HG02678 (cell line): Measurements from ENCODE around the gene MRPL12.

Source experiments
- ATAC-seq: cut with Tn5 transposase; IDR thresholded peaks from one replicate; pipeline ENCODE4 v1.9.1; 2021; ENCODE audit warnings: mild to moderate bottlenecking, moderate library complexity; ENCODE audit not compliant: unreplicated experiment

MRPL12 gene

GRCh38 chr17:81715107-81715871, 12.1 kb downstream of the MRPL12 start:
- no peak for ATAC-seq

GRCh38 chr17:81715872-81716673, 12.9 kb downstream of the MRPL12 start:
- ATAC-seq: no peak

DNA sequence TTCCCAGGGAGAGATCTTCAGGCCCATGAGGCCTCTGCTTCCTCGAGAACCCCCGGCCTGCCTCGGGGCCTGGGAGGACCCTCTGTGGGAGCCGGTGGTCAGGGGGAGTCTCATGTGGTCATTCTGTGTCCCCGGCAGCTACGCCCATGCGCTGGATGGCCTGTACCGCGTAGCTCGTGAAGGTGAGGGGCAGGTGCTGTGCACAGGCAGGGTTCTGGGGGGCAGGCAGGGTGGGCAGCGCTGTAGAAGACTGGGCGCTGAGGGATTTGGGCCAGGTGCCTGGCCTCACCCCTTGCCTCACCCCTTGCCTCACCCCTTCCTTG, 13.5 kb downstream of the MRPL12 start:
- ATAC-seq: no peak

DNA sequence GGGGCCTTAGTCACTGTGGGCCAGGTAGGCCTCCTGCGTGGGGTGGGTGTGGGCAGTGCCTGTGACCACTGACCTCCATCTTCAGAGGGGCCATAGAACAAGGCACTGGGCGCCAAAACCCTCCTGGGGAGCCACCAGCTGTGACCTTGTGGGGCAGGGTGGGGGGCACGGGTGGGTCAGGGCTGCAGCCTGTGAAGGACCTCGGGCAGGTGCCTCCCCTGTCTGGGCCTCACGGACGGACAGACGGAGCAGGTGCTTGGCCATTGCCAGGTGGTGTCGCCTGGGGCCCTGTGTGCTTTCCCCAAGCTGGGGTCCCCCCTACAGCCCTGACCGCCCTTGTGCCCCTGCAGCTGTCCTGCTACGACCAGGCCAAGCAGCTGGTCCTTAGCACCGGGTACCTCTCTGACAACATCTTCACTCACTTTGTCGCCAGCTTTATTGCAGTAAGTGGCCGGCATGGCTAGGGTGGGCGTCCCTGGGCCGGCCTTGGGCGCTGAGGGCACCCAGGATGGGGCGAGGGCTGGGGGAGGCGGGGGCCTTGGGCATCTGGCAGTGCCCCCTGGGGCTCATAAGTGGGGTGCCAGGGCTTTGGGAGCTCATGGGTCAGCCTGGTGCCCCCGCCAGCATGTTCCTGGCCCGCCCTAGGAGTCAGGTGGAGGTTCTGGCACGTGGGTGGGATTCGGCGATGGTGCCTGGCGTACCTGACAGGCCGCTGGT, 14.0 kb downstream of the MRPL12 start:
- no peak for ATAC-seq

GRCh38 chr17:81717766-81718089, 14.6 kb downstream of the MRPL12 start:
- ATAC-seq: no peak

DNA sequence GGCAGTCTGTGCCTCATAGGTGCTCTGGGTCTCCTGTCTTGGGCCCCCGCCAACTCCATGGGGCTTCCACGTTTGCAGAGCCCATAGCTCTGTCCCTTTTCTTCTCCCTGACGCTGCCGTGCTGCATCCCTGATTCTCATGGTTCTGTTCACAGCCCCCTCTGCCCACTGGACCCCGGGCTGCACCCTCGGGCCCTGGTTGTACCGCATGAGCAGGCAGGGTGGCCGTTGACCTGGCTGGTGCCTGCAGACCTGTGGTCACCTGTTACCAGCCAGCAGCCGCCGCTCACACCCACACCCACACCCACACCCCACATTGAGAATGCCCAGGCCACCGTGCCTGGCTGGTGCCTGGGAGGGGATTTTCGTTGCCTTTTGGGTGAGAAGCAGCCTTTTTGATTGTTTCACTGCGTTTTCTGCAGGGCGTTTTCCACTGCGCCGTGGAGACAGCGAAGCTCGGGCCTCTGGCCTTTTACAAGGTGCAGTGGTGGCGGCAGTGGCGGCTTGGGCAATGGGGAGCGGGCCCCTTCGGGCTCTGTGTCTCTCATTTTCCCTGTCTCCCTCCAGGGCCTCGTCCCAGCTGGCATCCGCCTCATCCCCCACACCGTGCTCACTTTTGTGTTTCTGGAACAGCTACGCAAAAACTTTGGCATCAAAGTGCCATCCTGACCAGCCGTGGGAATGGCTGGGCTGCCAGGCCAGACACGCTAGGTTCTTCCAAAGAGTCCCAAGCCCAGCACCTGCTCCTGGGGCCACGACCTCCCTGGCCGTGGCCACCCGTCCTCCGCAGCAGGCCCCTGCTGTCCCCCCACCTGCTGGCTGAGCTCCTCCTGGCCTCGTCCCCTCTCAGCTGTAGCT, 16.5 kb downstream of the MRPL12 start:
- ATAC-seq: no peak

- ATAC-seq: no peak
Measured at GRCh38 chr17:81720267-81721071, 17.3 kb downstream of the MRPL12 start.

- ATAC-seq: no peak
Measured at GRCh38 chr17:81722184-81723120, 19.3 kb downstream of the MRPL12 start.

DNA sequence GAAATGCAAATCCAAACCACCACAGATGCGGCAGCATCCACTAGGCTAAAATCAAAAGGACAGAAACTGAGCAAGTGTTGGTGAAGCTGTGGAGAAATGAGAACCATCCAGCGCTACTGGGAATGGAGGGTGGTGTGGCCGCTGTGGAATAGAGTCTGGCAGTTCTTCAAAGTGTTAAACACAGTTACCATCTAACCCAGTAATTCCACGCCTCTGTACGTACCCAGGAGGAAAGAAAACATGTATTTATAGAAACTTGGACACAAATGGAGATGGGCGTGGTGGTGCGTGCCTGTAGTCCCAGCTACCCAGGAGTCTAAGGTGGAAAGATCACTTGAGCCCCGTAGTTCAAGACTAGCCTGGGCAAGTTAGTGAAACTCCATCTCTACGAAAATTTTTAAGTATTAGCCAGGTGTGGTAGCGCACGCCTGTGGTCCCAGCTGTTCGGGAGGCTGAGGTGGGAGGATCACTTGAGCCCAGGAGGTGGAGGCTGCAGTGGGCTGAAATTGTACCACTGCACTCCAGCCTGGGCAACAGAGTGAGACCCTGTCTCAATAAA, 20.6 kb downstream of the MRPL12 start:
- no peak for ATAC-seq

- no peak for ATAC-seq
Measured at GRCh38 chr17:81725439-81725838, 22.3 kb downstream of the MRPL12 start.

- ATAC-seq: no peak
Measured at GRCh38 chr17:81726004-81726403, 22.8 kb downstream of the MRPL12 start.

DNA sequence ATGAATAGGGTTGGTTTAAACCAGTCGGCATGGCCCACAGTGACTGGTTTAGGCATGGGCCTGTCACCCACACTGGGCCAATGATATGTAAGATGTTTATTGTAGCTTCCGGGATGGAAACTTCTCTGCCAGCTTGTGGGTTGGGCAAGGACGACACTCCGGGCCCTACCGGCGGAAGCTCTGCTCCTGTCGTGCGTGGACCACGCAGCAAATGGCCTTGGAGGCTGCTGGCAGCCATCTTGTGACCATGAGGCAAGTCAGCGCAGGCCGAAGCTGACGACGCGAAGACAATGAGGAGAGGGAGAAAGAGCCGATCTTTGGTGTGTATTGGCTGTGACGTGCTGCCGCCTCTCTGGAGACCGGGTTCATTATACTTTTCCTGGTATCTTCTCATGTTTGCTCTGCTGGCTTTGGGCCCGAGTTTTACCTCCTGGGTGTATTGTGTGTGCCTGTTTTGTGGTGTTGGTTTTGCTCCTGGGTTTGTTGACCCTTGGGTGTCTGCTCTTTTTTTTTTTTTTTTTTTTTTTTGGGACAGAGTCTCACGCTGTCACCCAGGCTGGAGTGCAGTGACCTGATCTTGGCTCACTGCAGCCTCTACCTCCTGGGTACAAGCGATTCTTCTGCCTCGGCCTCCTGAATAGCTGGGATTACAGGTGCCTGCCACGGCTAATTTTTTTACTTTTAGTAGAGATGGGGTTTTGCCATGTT, 24.3 kb downstream of the MRPL12 start:
- ATAC-seq: no peak

DNA sequence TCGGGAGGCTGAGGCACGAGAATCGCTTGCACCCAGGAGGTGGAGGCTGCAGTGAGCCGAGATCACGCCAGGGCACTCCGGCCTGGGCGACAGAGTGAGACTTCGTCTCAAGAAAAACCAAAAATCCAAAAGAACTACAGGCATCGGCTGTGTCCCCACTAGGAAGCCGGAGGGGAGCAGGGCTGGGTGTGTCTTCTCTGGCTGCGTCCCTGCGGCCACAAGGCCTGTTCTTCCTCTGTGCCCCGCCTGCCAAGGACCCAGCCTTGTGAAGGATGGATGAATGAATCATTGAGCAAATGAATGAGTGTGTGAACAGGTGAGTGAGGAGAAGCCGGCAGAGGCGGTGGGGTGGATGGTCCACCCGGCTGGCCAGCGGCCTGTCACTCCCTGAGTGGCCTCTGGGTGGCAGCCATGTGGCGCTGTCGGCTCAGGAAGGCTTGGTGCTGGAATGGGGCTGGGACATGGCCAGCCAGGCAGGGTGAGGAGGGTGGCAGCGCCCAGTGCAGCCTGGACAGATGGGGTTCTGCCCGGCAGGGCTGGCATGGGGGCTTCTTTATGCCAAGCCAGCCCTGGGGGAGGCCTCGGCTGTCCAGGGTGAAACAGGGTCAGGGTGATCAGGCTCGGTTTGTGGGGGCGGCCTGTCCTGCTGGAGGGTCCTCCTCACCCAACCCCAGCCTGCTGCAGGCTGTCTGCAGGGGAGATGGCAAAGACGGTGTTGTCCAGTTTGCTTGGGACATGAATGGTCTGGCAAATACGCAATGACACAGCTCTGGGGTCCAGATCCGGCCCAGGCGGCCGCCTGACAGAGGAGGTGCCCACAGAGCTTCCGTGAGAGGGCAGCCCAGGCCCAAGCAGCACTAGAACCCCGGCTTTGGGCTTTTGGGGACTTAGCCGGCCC, 30.6 kb downstream of the MRPL12 start:
- no peak for ATAC-seq

GRCh38 chr17:81734405-81735263, 31.5 kb downstream of the MRPL12 start:
- ATAC-seq: no peak

GRCh38 chr17:81735264-81736102, 32.3 kb downstream of the MRPL12 start:
- no peak for ATAC-seq
